HG02798 (cell line): ENCODE measurements around the gene RPTOR.

ENCODE experiments used
- ATAC-seq: cut with Tn5 transposase; IDR thresholded peaks from one replicate; pipeline ENCODE4 v1.9.1; 2021; ENCODE audit warnings: mild to moderate bottlenecking; ENCODE audit not compliant: unreplicated experiment, poor library complexity

Gene RPTOR

GRCh38 chr17:80970762-80971703 lies 426.4 kb downstream of the RPTOR start:
- ATAC-seq: no peak

DNA sequence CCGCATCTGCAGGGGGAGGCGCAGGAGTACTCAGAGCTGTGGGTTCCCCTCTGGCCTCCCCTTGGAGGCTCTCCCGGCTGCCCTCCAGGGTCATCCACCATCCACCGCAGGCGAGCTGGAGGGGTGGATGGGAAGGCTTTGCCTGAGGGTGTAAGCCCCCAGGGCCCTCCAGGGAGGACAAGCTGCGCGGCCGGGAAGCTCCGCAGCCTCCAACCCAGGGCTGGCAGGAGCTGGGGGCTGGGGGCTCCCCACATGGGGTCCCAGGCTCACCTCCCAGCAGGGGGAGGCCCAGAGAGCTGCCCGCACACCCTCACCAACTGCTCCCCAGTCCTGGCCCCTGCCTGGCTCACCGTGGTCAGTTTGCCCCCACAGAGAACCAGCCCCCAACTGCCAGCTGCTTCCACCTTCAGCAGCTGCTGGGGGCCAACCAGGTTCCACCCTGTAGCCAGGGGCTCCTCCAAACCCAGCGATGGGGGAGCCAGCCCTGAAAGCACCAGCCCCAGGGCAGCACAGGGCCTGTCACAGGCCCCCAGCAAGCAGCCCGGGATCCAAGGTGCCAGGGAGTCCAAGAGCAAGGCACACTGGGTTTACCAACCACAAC lies 427.2 kb downstream of the RPTOR start:
- ATAC-seq: no peak

DNA sequence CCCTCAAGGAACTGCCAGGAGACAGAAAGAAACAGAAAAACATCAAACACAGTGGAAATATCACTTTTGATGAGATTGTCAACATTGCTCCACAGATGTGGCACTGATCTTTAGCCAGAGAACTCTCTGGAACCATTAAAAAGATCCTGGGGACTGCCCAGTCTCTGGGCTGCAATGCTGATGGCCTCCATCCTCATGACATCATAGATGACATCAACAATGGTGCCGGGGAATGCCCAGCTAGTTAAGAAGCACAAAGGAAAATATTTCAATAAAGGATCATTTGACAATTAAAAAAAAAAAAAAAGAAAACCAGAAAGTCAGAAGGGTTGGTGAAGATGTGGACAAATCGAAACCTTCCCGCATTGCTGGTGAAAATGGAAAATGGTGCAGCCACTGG lies 432.1 kb downstream of the RPTOR start:
- ATAC-seq: no peak

GRCh38 chr17:80977172-80977571 lies 432.5 kb downstream of the RPTOR start:
- no peak for ATAC-seq

GRCh38 chr17:80978499-80979497 lies 434.2 kb downstream of the RPTOR start:
- no peak for ATAC-seq

DNA sequence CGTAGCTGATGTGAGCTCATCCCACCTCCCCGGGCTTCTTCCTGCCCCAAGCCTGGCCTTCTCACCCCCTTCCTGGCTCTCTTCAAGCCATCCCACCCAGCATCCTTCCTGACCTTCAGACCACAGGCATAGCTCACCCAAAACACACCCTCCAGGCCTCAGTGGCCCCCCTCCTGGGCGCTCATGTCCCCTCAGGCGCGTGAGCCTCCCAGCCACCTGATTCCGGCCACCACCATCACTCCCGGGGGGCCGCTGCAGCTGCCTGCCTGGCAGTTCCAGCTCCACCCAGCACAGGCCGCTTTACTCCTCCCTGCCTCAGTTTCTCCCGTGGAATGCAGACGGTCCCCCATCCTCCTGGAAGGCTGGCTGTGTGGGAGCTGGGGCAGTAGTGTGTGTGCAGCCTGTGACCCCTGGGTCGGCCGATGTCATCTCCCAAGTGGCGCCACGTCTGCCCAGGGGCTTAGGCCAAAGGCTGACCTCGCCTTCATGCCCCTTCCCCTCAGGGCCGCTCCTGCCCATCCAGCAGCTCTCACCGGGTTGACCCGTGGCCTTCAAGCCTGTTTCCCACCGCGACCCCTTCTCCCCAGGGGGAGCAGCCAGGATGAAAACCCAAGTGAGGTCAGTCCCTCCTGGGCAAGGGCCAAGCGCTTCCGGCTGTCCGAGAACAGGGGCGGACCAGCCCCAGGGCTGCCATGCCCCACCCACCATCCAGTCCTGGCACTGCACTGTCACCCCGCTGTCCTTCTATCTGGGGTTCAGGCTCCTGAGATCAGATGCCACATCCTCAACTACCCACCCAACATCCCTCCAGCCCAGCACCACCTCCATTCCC lies 435.1 kb downstream of the RPTOR start:
- ATAC-seq: no peak

DNA sequence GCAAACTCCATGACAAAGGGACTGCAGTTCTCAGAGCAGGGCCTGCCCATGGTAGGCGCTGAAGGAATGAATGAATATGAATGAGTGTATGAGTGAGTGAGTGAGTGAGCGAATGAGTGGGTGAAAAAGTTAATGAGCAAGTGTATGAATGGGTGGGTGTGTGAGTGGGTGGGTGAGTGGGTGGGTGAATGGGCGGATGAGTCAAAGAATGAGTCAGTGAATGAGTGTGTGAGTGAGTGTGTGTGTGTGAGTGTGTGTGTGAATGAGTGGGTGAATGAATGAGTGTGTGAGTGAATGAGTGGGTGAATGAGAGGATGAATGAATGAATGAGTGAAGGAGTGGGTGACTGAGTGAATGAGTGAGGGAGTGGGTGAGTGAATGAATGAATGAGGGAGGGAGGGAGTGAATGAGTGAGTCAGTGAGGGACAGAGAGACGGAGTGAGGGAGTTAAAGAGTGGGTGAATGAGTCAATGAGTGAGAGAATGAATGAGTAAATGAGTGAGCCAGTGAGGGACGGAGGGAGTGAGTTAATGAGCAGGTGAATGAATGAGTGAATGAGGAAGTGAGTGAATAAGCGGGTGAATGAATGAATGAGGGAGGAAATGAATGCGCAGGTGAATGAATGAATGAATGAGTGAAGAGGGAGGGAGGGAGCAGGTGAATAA lies 435.9 kb downstream of the RPTOR start:
- no peak for ATAC-seq

DNA sequence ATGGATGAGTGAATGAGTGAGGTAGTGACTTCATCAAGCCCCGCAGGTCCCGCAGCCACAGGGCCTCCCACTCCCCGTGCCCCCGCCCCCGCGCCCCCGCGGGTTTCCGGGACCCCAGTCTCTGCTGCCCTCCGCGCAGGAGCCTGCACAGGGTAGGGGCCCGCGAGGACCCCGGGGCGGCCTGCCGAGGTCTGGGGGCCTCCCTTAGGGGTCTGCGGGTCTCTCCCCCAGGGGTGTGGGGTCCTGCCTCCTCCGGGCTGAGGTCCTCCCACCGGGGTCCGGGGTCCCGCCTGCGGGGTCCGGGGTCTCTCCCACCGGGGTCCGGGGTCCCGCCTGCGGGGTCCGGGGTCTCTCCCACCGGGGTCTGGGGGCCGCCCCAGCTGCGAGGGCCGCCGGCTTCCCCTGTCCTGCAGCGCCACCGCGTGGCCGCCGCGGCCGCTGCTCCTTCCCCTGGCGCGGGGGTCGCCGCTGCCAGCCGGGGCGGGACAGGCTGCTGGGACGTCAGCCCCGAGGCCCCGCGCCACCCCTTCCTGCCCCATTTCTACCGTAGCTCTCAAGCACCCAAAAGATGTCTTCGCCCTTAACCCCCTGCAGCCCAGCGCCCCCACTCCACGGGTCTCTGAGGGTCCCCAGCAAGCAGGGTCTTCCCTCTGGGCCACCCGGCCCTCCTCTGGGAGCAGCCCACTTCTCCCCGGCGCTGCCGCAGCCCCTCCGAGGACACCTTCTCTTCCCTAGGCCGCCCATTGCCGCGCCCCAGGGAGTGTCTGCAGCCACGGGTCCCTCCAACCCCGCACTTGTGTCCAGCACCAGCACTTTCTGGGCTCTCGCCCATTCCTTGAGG lies 436.6 kb downstream of the RPTOR start:
- no peak for ATAC-seq

GRCh38 chr17:80981929-80982425 lies 437.3 kb downstream of the RPTOR start:
- no peak for ATAC-seq

- ATAC-seq: no peak
Measured at GRCh38 chr17:80982426-80982974, 437.9 kb downstream of the RPTOR start.

DNA sequence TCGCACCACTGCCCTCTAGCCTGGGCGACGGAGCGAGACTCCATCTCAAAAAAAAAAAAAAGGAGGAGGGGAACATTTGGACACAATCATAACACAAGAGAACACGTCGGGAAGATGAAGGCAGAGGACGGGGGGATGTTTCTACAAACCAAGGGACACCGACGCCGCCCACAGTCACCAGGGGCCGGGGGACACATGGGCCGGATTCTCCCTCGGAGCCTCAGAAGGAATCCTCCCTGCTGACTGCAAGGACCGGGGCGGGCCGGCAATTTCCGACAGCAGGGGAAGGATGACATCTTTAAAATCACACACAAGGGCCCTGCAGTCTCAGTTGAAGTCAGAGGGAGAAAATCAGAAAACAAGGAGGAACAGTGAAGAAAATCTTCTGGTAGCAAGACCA lies 438.9 kb downstream of the RPTOR start:
- no peak for ATAC-seq

DNA sequence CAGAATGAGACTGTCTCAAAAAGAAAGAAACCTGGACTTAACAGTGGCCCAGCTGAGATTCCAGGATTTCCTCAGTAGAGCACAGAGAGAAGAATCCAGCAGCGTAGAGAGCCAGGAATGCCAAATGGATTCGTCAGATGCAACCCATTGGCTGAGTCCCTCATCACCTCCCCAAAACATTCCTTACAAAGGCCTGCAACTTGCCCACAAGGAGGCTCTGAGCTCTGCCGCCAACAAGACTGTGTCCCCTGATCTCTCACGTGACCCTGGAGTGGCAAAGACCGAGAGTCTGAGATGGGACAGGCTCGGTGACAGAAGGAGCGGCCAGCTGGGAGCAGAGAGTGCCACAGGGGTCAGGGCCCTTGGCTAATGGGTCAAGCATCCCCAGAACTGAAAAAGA lies 440.1 kb downstream of the RPTOR start:
- no peak for ATAC-seq

DNA sequence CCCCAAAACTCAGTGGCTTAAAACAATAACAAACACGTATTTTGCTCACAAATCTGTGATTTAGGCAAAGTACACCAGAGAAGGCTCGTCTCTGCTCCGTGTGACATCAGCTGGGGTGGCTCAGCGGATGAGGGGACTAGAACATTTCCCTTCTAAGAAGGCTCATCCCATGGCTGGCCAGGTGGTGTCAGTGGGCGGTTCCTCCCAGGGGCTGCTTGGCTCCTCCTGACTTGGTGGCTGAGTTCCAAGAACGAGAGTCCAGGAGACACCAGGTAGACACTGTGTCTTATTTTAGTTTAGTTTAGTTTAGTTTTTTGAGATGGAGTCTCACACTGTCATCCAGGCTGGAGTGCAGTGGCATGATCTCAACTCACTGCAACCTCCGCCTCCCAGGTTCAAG lies 441.4 kb downstream of the RPTOR start:
- no peak for ATAC-seq

GRCh38 chr17:80986816-80987475 lies 442.3 kb downstream of the RPTOR start:
- no peak for ATAC-seq

DNA sequence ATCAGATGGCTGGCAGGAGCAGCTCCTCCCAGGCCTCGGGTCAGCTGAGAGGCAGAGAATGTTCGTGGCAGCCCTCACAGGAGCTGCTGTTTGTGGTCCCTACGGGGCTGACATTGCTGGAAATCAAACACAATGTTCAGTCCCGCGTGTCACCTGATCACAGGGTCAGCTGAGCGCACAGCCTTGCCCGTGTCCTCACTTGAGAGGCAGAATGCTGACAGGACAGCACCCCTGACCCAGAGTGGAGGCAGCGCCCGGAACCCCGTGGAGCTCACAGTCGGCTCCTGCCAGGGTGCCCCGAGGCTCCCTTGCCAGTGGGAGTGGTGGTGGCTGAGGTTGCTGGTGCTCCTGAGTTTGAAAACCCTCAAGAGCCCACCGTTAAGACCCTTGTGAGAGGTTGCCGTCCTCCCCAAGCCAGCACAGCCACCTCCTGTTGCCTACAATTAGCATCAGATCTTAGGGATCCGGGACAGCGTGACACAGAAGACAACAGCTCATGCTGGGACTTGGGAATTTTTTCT lies 443.4 kb downstream of the RPTOR start:
- ATAC-seq: no peak

DNA sequence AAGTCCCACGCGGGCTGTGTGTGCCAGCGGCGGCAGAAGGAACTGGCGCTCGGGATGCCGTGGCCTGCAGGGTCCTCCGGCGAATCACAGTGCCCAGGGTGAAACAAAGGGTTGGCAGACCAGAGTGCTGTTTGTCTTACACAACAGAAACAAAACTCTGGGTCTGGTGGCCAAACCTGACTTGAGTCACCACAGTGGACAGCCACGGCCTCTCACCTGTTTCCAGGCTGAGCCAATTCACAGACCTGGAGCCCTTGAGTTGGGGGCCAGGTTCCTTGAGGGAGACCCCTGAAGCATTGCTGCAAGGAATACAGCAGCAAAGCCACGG lies 444.9 kb downstream of the RPTOR start:
- ATAC-seq: no peak

DNA sequence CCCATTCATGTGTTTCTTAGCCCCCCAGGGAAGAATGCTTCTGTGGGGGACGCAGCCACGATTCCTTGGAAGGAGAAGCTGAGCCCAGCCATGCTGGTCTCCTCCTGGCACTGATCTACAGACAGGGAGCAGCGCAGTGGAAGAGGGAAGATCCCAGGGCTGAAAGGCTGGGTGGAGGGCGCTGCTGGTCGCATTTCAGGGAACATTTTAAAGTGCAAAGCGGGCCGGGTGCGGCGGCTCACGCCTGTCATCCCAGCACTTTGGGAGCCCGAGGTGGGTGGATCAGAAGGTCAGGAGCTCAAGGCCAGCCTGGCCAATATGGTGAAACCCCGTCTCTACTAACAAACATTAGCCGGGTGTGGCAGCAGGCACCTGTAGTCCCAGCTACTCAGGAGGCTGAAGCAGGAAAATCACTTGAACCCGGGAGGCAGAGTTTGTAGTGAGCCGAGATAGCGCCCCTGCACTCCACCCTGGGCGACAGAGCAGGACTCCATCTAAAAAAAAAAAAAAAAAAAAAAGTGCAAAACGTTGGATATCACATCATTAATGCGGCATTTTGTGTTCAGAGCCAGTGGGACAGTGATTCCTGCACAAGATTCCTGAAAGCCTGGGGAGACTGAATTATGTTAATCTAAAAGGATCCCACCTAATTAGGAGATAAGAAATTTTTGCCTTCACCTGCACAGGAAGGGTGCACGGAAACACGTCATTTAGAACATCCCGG lies 446.4 kb downstream of the RPTOR start:
- no peak for ATAC-seq
